Measurements from ENCODE around the gene ALLC.

Gene ALLC

DNA sequence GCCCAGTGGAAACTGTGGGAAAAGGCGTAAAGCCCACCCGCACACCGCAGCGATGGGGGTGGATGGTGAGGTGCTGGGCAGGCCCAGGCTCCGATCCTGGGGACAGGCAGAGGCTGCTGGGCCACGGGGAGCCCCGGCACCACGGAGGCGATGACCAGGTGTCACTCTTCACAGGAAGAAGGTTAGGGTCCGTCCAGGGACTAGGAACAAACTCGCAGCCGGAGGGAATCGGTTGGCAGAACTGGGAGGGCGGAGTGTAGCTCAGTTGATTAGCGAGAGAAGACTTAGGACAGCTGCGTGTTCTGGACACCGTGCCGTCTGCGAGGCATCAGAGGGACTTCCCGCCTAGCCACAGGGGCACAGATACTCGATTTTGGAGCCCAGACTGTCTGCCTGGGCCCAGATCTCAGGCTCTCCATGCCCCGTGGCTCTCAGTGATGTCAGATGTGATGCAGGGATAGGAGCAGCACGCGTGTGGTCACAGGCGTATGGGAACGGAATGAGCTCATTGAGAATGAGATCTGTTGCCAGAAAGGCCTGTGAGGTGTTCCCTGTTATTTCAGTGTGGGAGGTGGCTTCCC, 16.1 kb upstream of the ALLC start:
- no peak overlapping the region for H3K4me2 ChIP-seq (ENCODE audit: low read length)
- no peaks in the 10 kb centered on the region for H3K4me1 ChIP-seq
- H2AFZ ChIP-seq: no peak overlapping the region
- no peaks in the 10 kb centered on the region for H3K79me2 ChIP-seq
- H3K4me3 ChIP-seq (ENCODE audit: low read depth, low read length): no peak overlapping the region
- no peak overlapping the region for H3K27ac ChIP-seq
- H3K9ac ChIP-seq: no peak overlapping the region
- H3K36me3 ChIP-seq (ENCODE audit: control insufficient read depth, insufficient read depth, low read length): no peaks in the 10 kb centered on the region
- TF ChIP-seq, protein P1, sequence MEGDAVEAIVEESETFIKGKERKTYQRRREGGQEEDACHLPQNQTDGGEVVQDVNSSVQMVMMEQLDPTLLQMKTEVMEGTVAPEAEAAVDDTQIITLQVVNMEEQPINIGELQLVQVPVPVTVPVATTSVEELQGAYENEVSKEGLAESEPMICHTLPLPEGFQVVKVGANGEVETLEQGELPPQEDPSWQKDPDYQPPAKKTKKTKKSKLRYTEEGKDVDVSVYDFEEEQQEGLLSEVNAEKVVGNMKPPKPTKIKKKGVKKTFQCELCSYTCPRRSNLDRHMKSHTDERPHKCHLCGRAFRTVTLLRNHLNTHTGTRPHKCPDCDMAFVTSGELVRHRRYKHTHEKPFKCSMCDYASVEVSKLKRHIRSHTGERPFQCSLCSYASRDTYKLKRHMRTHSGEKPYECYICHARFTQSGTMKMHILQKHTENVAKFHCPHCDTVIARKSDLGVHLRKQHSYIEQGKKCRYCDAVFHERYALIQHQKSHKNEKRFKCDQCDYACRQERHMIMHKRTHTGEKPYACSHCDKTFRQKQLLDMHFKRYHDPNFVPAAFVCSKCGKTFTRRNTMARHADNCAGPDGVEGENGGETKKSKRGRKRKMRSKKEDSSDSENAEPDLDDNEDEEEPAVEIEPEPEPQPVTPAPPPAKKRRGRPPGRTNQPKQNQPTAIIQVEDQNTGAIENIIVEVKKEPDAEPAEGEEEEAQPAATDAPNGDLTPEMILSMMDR (IDR thresholded peaks at IDR 0.05): no peak
- no peaks in the 10 kb centered on the region for H3K9me3 ChIP-seq (ENCODE audit: control insufficient read depth, low read length)
- H3K27me3 ChIP-seq (ENCODE audit: control insufficient read depth, insufficient read depth, low read length): no peaks in the 10 kb centered on the region

DNA sequence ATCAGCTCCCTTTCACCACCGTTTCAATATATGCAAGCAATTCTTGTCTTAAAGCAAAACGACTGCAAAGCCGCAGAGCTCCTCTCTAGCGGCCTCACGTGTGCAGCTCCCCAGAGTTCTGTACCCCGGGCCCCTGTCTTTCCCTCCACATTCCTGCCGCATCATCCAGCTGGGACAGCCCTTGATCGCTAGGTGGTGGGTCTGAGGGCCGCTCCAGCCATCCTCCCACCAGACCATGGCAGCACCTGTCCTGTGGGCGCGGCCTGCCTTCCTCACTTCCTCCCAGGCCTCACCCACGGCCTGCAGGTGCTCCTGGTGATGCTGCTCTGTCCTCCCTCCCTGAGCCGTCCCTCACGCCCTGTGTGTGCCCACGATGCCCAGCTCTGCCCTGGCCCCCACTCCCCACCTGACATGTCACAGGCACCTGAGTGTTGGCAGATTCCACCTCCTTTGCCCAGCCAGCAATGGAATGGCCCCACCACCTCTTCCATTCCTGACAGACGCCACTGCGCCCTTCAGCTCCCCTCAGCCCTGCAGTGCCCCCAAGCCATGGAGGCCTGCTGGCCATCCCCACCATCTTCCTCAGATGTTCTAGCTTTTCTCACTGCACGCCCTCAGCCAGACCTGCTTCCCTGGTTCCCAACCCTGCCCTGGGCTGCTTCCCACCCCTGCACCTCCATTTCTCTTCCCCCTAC, 15.3 kb upstream of the ALLC start:
- no peak overlapping the region for H3K4me3 ChIP-seq (ENCODE audit: low read depth, low read length)
- H3K27ac ChIP-seq: no peak overlapping the region
- H3K4me1 ChIP-seq: no peaks in the 10 kb centered on the region
- no peak overlapping the region for H2AFZ ChIP-seq
- no peaks in the 10 kb centered on the region for H3K79me2 ChIP-seq
- no peak overlapping the region for H3K9ac ChIP-seq
- H3K27me3 ChIP-seq (ENCODE audit: control insufficient read depth, insufficient read depth, low read length): no peaks in the 10 kb centered on the region
- H3K4me2 ChIP-seq (ENCODE audit: low read length): no peak overlapping the region
- TF ChIP-seq, protein P1 (IDR thresholded peaks at IDR 0.05): no peak
- H3K36me3 ChIP-seq (ENCODE audit: control insufficient read depth, insufficient read depth, low read length): no peaks in the 10 kb centered on the region
- H3K9me3 ChIP-seq (ENCODE audit: control insufficient read depth, low read length): no peaks in the 10 kb centered on the region

DNA sequence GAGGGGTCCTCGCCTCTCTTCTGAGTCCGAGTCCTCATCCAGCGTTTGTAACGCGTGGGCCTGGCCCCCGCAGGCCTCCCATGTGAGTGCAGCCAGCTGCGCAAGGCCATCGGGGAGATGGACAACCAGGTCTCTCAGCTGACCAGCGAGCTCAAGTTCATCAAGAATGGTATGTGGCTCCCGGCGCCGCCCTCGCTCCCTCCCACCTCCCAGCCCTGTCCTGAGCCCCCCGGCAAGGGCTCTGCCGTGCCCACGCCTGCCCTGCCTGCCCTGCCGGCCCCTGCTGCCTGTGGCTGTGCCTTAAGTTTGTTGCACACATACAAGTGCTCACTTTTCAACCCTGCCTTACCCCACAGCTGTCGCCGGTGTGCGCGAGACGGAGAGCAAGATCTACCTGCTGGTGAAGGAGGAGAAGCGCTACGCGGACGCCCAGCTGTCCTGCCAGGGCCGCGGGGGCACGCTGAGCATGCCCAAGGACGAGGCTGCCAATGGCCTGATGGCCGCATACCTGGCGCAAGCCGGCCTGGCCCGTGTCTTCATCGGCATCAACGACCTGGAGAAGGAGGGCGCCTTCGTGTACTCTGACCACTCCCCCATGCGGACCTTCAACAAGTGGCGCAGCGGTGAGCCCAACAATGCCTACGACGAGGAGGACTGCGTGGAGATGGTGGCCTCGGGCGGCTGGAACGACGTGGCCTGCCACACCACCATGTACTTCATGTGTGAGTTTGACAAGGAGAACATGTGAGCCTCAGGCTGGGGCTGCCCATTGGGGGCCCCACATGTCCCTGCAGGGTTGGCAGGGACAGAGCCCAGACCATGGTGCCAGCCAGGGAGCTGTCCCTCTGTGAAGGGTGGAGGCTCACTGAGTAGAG, 14.4 kb upstream of the ALLC start:
- Histone ChIP-seq H3K4me1 (no peaks in the 10 kb centered on the region), H3K9ac (no peak overlapping the region), H3K4me2 (ENCODE audit: low read length) (no peak overlapping the region), H3K9me3 (ENCODE audit: control insufficient read depth, low read length) (no peaks in the 10 kb centered on the region), H3K27ac (no peak overlapping the region), H3K36me3 (ENCODE audit: control insufficient read depth, insufficient read depth, low read length) (no peaks in the 10 kb centered on the region), H3K4me3 (ENCODE audit: low read depth, low read length) (no peak overlapping the region), H2AFZ (no peak overlapping the region), H3K27me3 (ENCODE audit: control insufficient read depth, insufficient read depth, low read length) (no peaks in the 10 kb centered on the region), H3K79me2 (no peaks in the 10 kb centered on the region)
- TF ChIP-seq, protein P1 (IDR thresholded peaks at IDR 0.05): no peak

DNA sequence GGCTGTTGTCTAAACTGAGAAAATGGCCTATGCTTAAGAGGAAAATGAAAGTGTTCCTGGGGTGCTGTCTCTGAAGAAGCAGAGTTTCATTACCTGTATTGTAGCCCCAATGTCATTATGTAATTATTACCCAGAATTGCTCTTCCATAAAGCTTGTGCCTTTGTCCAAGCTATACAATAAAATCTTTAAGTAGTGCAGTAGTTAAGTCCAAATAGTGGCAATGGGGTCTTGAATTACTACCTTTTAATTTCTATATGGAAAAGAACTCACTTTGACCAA, 13.8 kb upstream of the ALLC start:
- H3K27me3 ChIP-seq (ENCODE audit: control insufficient read depth, insufficient read depth, low read length): no peaks in the 10 kb centered on the region
- no peaks in the 10 kb centered on the region for H3K9me3 ChIP-seq (ENCODE audit: control insufficient read depth, low read length)
- no peak overlapping the region for H3K9ac ChIP-seq
- H3K4me2 ChIP-seq (ENCODE audit: low read length): no peak overlapping the region
- no peak overlapping the region for H2AFZ ChIP-seq
- TF ChIP-seq, protein P1 (IDR thresholded peaks at IDR 0.05): no peak
- no peak overlapping the region for H3K27ac ChIP-seq
- no peaks in the 10 kb centered on the region for H3K36me3 ChIP-seq (ENCODE audit: control insufficient read depth, insufficient read depth, low read length)
- H3K79me2 ChIP-seq: no peaks in the 10 kb centered on the region
- no peaks in the 10 kb centered on the region for H3K4me1 ChIP-seq
- H3K4me3 ChIP-seq (ENCODE audit: low read depth, low read length): no peak overlapping the region

All from parathyroid adenoma (tissue), 2 donors.